Measurements from ENCODE around the gene RPRD2.

GRCh38 chr1:150474869-150475268 lies 110.9 kb downstream of the RPRD2 start:
- no peak for TF ChIP-seq CTCF (IDR thresholded peaks at IDR 0.05; ENCODE audit: low read depth, low read length, poor library complexity, severe bottlenecking)
- TF ChIP-seq EZH2phosphoT487 (IDR thresholded peaks at IDR 0.05; ENCODE audit: borderline replicate concordance, low read length) = no peak

Data from DOHH2 (cell line).